Ammon's horn (tissue), 1 donor: ENCODE data around the gene NOL4L.

Experiments
- DNase-seq: peaks from one replicate; pipeline ENCODE4 v3.0.0-alpha.2; 2016; ENCODE audit warnings: low spot score

Gene NOL4L

GRCh38 chr20:32576560-32576959 is 8.6 kb downstream of the NOL4L start:
- no peak for DNase-seq

- DNase-seq, result no peak
These were observed 9.3 kb downstream of the NOL4L start for GRCh38 chr20:32575805-32576204.

DNA sequence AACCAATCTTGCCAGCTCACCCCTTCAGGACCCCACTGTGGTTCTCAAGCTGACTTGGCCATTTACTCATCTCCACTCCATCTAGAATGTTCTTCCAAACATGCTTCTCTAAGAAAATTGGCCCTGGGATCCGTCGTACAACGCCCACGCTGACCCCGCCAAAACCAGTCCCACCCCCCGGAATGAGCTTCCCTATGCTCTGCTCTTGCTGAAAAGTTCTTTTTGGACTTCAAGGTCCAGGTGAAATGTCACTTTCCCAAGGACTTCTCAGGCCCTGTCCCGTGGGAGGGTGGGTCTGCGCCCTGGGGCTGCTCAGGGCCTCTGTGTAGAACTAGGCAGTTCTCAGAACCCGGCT is 9.9 kb downstream of the NOL4L start:
- no peak for DNase-seq

GRCh38 chr20:32574296-32575226 is 10.6 kb downstream of the NOL4L start:
- no peak for DNase-seq

GRCh38 chr20:32573167-32573851 is 11.8 kb downstream of the NOL4L start:
- DNase-seq, result no peak

DNA sequence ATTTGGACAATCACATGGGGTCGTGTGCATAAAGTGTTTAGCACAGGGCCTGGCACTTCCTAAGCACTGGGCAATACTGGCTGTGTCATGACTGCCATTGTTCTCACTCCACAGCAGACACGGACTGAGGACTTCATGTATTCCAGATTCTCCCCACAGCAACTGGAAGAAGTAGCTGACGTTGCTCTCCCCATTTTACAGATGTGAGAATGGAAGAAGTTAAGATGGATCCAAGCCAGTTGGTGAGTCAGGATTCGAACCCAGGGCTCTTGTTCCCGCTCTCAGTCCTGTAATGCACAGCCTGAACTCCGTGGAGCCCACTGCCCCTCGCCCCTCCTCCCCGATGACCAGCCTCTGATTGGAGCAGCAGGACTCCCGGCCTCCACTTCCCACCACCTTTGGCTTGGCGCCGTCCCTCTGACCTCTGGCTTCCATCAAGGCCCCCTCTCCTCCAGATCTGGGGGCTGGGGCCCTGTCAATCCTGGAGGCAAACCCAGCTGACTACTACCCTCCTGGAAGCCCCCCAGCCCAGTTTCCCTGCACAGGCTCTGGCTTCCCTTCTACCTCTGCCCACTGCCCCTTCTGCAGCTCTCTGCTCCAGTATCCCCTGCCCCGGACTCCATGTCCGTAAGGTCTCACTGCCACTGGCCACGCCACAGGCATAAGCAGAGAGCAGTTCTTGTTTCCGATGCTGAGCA is 12.7 kb downstream of the NOL4L start:
- DNase-seq, result no peak

DNA sequence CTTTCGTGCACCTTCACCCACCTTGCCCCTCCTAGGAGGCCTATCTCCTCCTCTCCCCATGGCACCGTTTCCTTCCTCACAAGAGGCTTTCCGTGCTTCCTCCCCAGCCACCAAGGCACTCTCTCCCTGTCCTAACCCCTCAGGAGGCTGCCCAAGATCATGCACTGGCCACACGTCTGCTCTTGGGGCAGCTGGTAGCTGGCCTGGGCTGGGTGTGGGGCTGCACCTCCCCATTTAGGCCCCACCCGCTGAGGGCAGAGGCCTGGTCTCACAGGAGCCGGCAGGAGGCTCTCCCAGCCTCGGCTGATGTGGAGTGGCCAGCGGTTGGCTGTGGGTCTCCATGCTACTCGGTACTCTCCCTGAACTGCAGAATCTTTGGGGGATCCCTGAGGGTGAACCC is 13.6 kb downstream of the NOL4L start:
- DNase-seq, result peak; percentile 41

- peak; percentile 53 for DNase-seq
These were observed 14.5 kb downstream of the NOL4L start for GRCh38 chr20:32570401-32571190.

DNA sequence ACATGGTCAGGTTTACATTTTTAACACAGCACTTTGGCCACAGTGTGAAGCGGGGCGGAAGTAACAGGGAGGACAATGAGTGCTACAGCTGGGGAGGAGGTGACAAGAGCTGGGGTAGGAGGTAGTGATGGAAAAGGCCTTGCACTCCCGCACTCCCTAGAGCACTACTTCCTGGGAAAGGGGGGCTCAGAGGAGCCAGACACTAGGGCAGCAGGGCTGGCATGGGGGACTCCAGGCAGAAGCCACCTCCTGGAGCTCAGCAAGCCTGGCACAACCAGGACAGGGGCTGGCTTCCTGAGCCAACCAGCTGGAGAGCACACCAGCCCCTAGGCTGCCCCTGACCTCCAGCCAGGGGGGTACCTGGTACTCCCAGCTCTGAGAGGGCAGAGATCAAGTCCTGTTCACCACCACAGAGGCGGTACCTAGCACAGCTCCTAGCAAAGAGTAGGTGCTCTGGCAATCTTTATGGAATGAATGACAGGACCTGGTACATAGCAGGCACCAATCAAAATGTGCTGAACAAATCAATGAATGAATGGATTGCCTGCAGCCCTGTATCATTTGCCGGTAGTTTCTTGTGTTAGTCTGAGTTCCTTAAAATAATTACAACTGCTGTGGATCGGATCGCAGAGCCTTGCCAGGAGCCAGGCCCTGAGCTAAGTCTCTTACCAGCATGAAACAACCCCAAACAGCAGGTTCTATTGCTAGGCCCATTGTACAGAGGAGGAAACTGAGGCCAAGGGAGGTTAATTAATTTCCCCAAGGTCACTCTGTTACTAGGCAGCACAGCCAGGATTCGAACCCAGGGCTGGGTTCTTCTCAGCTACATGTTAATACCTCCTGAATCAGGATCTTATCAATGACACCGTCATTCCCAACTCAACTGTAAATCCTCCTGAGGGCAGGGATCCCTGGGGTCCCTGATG is 15.5 kb downstream of the NOL4L start:
- no peak for DNase-seq

- DNase-seq, result no peak
These were observed 16.1 kb downstream of the NOL4L start for GRCh38 chr20:32569018-32569379.

DNA sequence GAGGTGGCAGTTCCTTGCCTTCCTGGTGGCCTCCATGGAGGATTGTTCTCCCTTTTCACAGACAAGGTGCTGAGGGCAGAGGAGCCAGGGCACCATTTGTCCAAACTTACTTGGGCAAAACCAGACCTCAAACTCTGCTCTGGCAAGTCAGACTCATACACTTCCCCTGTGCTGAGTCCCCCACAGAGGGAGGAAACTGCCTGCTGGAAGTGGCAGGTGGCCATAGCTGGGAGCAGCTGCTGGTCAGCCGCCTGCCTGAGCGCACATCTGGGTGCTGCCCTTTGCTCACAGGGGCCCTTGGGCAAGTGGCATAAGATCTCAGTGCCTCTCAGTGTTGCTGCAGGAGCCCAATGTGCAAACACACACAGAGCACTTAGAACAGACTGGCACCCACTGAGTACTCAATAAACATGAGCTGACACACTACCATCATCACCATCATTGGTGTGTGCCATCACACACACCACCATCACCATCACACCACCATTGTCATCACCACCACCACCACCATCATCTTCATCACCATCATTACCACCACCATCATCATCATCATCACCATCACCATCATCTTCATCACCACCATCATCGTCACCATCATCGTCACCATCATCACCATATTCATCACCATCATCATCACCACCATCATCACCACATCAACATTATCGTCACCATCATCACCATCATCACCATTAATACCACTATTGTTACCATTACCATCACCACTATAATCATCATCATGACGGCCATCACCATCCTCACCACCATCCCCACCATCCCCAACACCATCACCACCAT is 17.6 kb downstream of the NOL4L start:
- DNase-seq, result peak; percentile 48

DNA sequence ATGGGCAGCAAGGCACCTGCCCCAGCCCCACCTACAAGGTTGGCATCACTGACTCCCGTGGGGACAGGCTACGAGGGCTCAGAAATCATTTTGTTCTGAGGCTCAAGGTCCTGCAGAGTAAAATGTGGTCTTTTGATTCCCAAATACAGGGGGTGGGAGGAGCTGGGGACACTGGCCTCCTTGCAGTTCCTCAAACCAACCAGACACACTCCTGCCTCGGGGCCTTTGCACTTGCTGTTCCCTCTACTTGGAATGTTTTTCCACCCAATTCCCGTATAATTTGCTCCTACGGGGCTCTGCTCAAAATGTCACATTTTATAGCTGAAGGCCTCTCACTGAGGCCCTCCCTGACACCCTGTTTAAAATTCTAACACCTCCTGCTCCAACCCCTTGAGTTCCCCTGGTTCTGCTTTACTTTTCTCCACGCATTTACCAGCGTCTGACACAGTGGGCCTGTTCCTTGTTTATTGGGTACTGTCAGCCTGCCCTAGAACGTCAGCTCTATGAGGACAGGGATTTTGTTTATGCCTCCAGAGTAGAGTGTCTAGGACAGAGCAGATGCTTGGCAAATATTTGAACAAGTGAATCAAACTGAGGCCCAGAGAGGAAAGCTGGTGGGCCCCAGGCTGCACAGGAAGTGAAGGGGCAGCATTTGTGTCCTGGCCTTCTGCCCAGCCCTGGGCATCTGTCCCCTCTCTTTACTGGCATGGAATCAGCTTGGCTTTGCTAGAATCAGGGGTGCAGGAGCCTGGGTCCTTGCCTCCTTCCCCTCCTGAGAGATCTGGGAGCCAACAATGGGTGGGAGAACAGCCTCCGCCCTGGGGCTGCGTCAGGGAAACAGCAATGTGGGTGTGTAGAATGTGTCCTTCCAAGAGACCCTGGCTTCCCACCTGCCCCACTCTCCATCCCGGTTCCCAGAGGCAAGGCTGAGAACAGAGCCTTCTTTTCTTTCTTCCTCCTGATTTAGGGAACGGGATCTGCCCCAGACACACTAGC is 18.5 kb downstream of the NOL4L start:
- DNase-seq, result no peak

DNA sequence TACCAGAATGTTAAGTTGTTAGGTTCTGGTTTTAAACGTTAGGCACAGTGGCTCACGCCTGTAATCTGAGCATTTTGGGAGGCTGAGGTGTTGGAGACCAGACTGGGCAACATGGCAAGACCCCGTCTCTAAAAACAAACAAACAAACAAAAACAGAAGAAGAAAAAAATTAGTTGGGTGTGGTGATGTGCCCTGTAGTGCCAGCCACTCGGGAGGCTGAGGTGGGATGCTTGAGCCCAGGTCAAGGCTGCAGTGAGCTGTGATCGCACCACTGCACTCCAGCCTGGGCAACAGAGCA is 19.4 kb downstream of the NOL4L start:
- no peak for DNase-seq

DNA sequence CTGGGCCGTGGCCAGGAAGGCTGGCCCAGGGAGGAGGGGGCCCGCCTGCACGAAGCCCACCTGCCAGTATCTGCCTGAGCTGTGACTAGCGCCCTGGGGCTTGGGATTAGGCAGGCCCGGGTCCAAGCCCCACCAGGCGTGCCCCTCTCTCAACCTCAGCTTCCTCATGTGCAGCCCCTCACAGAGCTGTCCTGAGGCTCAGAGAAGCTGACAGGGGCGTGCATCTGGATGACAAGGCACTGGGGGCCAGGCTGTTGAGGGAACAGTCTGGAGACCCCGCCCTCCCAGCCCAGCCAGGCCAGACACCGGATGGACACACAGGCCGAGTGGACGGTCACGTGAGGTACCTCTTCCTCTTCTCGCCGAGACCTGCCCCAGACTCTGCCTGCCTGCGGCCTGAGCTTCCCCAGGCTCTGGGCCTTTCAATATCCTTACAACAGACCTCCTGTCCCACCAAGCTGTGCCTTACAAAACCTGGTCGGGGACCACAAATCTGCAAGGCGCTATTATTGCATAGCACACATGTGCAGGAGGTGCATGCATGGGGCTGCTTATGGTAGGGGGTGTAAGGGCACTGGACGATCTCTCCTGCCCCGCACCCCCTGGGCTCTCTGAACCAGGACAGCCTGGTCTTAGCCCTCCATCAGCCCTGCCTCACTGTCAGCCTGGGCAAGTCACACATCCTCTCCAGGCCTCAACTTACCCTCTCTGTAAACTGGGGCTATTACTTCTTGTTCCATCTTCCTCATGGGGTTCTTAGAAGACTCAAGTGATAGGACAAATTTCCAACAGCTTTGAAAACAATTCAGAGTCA is 20.0 kb downstream of the NOL4L start:
- peak; percentile 78 for DNase-seq

DNA sequence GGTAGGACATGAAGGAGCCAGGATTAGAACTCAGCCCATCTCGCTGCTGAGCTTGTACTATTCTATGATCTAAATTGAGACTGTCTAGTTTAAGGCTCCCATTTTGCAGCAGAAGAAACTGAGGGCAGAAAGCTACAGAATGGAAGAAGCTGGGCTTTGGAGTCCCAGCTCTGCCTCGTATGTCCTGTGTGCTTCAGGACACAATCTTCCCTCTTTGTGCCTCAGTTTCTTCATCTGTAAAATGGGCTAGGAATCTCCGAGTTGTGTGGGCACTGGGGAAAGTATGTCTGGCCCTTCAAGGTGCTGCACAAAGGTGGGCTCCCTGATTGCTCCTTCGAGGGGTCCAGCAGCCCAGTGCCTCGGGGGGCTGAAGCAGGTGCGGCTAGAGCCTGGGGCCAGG is 20.7 kb downstream of the NOL4L start:
- DNase-seq, result no peak

DNA sequence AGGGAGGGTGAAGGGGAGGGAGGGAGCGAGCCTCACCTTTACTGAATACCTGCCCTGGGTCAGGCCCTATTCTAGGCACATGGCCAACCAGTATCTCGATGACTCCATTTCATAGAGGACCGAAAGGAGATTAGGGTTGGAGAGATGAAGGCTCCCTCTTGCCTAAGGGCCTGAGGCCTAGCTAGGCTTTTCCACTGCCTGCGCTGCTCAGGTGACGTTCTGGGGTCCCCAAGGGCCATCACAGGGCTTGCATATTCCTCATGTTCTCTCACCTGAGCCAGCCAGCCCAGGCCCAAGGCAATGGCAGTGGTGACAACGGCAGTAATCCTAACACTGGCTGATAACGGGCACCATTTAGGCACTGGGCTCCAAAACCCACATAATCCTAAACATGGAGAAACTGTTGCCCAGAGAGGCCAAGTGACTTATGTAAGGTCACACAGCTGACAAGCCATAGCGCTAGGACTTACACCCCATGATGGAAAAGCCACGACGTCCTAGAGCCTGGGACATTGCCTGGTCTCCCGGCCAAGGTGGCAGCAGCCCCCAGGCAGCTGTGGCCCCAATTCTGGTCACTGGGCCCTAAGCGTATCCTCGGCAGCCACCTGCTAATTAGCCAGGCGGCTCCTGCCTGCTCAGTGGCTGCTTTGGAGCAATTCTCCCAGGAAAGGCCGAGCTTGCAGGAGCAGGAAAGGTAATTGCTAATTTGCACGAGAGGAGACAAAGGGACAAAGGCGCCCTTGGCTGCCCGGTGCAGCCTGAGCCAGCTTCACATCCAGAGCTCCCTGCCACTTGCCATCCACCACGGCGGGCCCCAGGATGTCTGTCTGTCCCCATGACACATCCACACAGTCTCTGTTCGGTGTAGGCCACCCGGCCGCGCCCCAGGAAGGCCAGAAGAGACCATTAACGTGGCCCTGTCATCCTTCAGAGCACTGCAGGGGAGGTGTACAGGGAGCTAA is 21.5 kb downstream of the NOL4L start:
- DNase-seq, result no peak

DNA sequence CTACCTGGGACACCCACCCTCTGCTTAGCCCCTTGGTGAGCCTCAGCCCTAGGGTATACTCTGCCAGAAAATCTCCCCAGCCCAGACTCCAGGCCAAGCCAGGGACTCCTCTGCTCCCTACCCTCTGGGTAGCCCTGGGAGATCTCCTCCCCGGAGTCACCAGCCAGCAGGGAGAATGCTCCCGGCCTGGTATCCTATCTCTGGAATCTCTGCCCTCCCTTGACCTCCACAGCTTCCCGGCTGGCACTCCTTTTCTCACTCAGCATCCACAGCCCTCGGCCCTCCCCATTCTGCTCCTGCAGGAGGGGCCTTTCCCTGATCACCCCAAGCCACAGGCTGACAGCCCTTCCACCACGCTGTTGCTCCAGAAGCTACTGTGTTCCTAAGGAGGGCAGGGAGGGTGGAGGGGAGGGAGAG is 22.6 kb downstream of the NOL4L start:
- no peak for DNase-seq
